K562 (cell line): ENCODE results near the gene ZDHHC17. TPM values are rescaled to one million over a fixed set of nuclear protein-coding genes. Genes with fewer than 3 reads are reported as not detected.

Source experiments
- BCL6 ChIP-seq: fragments of 250-450 bp; sonication (Bioruptor Pico); IDR thresholded peaks from 2 replicates; pipeline ENCODE4 v1.4.0; 2020
- CHD4 ChIP-seq: fragments of 200-600 bp; sonication (generic); IDR thresholded peaks from 3 replicates; pipeline ENCODE4 v1.6.1; 2012; ENCODE audit warnings: low read depth, mild to moderate bottlenecking, mixed read lengths, low read length, inconsistent platforms; ENCODE audit not compliant: insufficient read depth, insufficient replicate concordance, poor library complexity, severe bottlenecking
- ESRRA ChIP-seq: fragments of 450-650 bp; IDR thresholded peaks from 2 replicates; pipeline ENCODE4 v1.6.1; 2014; ENCODE audit warnings: low read depth, mild to moderate bottlenecking, moderate library complexity, borderline replicate concordance
- ETV1 ChIP-seq: fragments of 450-650 bp; conservative IDR thresholded peaks from 2 replicates; pipeline ENCODE4 v1.6.1; 2016; ENCODE audit warnings: missing genetic modification characterization, control low read depth, low read depth, missing compliant biosample characterization
- FIP1L1 ChIP-seq: fragments of 200-400 bp; formaldehyde crosslinking; IDR thresholded peaks from 2 replicates; pipeline ENCODE4 v1.6.1; 2018; ENCODE audit warnings: mild to moderate bottlenecking, low read depth, low read length; ENCODE audit not compliant: poor library complexity, severe bottlenecking
- FOXK2 ChIP-seq, 2 experiments: fragments of 450-650 bp; IDR thresholded peaks in 1 of 2; conservative IDR thresholded peaks in 1 of 2; 2 replicates each; pipeline ENCODE4 v1.6.1; 2016; ENCODE audit warnings: low read depth in 2 of 2, mild to moderate bottlenecking in 1 of 2
- GTF2E2 ChIP-seq: fragments of 200-800 bp; sonication (Bioruptor generic); IDR thresholded peaks from 2 replicates; pipeline ENCODE4 v1.6.1; 2016; ENCODE audit warnings: missing genetic modification characterization, missing compliant biosample characterization
- HCFC1 ChIP-seq: IDR thresholded peaks from 2 replicates; pipeline ENCODE4 v1.6.1; 2012; ENCODE audit warnings: low read depth, low read length, improper control_type of control experiment
- MEIS2 ChIP-seq: fragments of 450-650 bp; IDR thresholded peaks from 2 replicates; pipeline ENCODE4 v1.6.1; 2014; ENCODE audit warnings: mild to moderate bottlenecking; ENCODE audit not compliant: partially characterized antibody
- NR4A1 ChIP-seq, 2 experiments: fragments of 250-450 bp in 1 of 2; fragments of 450-650 bp in 1 of 2; sonication (Bioruptor Pico) in 1 of 2; IDR thresholded peaks; 2 replicates each; pipeline versions ENCODE4 v1.4.0 to v1.6.1; 2016 to 2020; ENCODE audit warnings: mild to moderate bottlenecking in 2 of 2, missing compliant biosample characterization in 1 of 2, missing genetic modification characterization in 1 of 2, moderate library complexity in 1 of 2
- PCBP1 ChIP-seq: fragments of 200-400 bp; formaldehyde crosslinking; IDR thresholded peaks from 2 replicates; pipeline ENCODE4 v1.6.1; 2018; ENCODE audit warnings: mild to moderate bottlenecking, low read depth, low read length; ENCODE audit not compliant: poor library complexity, severe bottlenecking
- RBM25 ChIP-seq: fragments of 200-400 bp; formaldehyde crosslinking; IDR thresholded peaks from 2 replicates; pipeline ENCODE4 v1.6.1; 2018; ENCODE audit warnings: low read length, low read depth, moderate library complexity; ENCODE audit not compliant: severe bottlenecking
- SETDB1 ChIP-seq: IDR thresholded peaks from one replicate; pipeline ENCODE4 v1.6.1; 2012; ENCODE audit warnings: low read length, control low read depth, inconsistent platforms
- TOE1 ChIP-seq, 2 experiments: fragments of 450-650 bp in 1 of 2; sonication (generic) in 1 of 2; formaldehyde crosslinking in 1 of 2; IDR thresholded peaks; 2 replicates each; pipeline versions ENCODE4 v1.7.1 to v1.8.0; 2016 to 2022; ENCODE audit warnings: borderline replicate concordance in 2 of 2, mild to moderate bottlenecking in 2 of 2, antibody characterized with exemption in 1 of 2, inconsistent platforms in 1 of 2, low read depth in 1 of 2, missing genetic modification reagents in 1 of 2, moderate library complexity in 1 of 2
- ZNF12 ChIP-seq: sonication (generic); formaldehyde crosslinking; IDR thresholded peaks from 2 replicates; pipeline ENCODE4 v1.4.0; 2020; ENCODE audit warnings: mild to moderate bottlenecking, missing genetic modification reagents
- ZNF764 ChIP-seq: fragments of 250-450 bp; sonication (Bioruptor Pico); IDR thresholded peaks from 2 replicates; pipeline ENCODE4 v1.4.0; 2020; ENCODE audit warnings: low read depth, mild to moderate bottlenecking, moderate library complexity
- polyA plus RNA-seq, 8 experiments: library from polyadenylated mRNA; depleted of rRNA in 4 of 8; stranded (reverse) in 5 of 8; unstranded in 3 of 8; fragments of >200 nt; fragmentation: Nextera tagmentation in 2 of 8; fragmentation: Illumina TruSeq in 1 of 8; extraction: Ambion mirVana in 2 of 8; extraction: Trizol in 1 of 8; gene quantifications; 2 replicates each; pipeline versions ENCODE4 v1.2.1 to v1.2.3, GENCODE V29; 2011 to 2014; ENCODE audit warnings: inconsistent platforms in 1 of 8, missing spikeins in 1 of 8
- total RNA-seq, 7 experiments: library from RNA; depleted of rRNA in 6 of 7; stranded (reverse); fragments of >200 nt in 6 of 7; fragmentation: Illumina TruSeq in 2 of 7; extraction: Trizol in 2 of 7; gene quantifications; 2 replicates each; pipeline versions ENCODE4 v1.2.1 to v1.2.3, GENCODE V29; 2011 to 2021; ENCODE audit warnings: low replicate concordance in 1 of 7
- TF ChIP-seq, protein P1 (sequence below): fragments of 200-800 bp; sonication (Bioruptor generic); IDR thresholded peaks from 2 replicates; pipeline ENCODE4 v1.6.1; 2016; ENCODE audit warnings: missing genetic modification characterization, missing compliant biosample characterization
- TF ChIP-seq, protein P2 (sequence below): fragments of 450-650 bp; IDR thresholded peaks from 2 replicates; pipeline ENCODE4 v1.6.1; 2016; ENCODE audit warnings: borderline replicate concordance

Gene ZDHHC17
- total and polyA plus RNA-seq, 9 of the 15 experiments (the other 6 are each of a cell fraction or from before 2014, with no cell fraction given): 6.7 to 66.0 (median 27.5) TPM

DNA sequence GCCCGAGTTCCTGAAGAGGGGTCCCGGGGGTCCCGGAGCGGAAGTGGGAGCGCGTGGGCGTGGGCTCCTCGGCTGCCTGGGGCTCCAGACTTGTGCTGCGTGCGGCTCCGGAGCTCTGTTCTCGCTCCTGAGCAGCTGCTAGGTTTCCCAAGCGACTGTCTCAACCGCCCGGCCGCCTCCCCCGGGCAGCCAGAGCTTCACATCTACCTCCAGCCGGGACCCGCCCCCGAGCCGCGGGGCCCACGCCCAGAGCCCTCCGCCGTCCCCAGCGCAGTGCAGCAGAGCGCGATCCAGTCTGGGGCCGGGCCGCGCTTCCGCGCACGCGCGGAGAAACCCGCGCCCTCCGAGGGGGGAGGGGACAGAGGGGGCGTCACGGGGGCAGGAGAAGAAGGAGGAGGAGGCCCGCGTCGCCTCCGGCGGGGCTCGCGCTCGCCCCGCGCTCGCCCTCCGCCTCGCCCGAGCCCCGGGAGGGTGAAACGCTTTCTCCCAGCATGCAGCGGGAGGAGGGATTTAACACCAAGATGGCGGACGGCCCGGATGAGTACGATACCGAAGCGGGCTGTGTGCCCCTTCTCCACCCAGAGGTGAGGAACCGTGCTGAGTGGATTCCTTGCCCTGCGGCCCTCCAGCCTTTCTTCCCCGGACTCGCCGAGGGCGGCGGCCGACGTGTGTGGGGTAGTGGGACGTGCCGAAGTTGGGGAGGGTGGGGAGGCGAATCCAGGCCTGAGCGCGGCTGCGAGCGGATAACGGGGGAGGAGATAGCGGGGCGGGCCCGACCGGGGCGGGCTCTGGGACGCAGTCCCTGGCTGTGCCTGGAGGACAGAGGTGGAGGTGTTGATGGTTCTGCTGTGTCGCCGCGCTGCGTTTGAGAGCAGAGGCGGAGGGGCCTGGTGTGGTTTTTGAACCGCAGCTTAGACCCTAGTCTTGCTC, at the start of gene ZDHHC17 (continued):
- TF ChIP-seq, protein P1, sequence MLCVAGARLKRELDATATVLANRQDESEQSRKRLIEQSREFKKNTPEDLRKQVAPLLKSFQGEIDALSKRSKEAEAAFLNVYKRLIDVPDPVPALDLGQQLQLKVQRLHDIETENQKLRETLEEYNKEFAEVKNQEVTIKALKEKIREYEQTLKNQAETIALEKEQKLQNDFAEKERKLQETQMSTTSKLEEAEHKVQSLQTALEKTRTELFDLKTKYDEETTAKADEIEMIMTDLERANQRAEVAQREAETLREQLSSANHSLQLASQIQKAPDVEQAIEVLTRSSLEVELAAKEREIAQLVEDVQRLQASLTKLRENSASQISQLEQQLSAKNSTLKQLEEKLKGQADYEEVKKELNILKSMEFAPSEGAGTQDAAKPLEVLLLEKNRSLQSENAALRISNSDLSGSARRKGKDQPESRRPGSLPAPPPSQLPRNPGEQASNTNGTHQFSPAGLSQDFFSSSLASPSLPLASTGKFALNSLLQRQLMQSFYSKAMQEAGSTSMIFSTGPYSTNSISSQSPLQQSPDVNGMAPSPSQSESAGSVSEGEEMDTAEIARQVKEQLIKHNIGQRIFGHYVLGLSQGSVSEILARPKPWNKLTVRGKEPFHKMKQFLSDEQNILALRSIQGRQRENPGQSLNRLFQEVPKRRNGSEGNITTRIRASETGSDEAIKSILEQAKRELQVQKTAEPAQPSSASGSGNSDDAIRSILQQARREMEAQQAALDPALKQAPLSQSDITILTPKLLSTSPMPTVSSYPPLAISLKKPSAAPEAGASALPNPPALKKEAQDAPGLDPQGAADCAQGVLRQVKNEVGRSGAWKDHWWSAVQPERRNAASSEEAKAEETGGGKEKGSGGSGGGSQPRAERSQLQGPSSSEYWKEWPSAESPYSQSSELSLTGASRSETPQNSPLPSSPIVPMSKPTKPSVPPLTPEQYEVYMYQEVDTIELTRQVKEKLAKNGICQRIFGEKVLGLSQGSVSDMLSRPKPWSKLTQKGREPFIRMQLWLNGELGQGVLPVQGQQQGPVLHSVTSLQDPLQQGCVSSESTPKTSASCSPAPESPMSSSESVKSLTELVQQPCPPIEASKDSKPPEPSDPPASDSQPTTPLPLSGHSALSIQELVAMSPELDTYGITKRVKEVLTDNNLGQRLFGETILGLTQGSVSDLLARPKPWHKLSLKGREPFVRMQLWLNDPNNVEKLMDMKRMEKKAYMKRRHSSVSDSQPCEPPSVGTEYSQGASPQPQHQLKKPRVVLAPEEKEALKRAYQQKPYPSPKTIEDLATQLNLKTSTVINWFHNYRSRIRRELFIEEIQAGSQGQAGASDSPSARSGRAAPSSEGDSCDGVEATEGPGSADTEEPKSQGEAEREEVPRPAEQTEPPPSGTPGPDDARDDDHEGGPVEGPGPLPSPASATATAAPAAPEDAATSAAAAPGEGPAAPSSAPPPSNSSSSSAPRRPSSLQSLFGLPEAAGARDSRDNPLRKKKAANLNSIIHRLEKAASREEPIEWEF (CRISPR knock-in tag): no peak
- peak; percentile 95 for TF ChIP-seq PCBP1
- peak; percentile 33 for TF ChIP-seq MEIS2
- no peak for TF ChIP-seq FIP1L1
- TF ChIP-seq GTF2E2 (tag): peak; percentile 96
- peak; percentile 9 for TF ChIP-seq RBM25
- TF ChIP-seq ZNF12 (CRISPR knock-in tag): no peak
- peak; percentile 39; the same call in 1 of the 2 replicates for TF ChIP-seq ETV1 (tag)
- peak in 1 of 2 experiments; percentile 20; a peak in 2 of 4 replicates for TF ChIP-seq FOXK2 (conservative IDR thresholded peaks at IDR 0.05 in 1 of 2, IDR thresholded peaks at IDR 0.05 in 1 of 2; ENCODE audit: low read depth in 2 of 2)
- no peak for TF ChIP-seq BCL6
- TF ChIP-seq ZNF764 (CRISPR knock-in tag): no peak
- TF ChIP-seq TOE1 (IDR thresholded peaks at IDR 0.05; ENCODE audit: borderline replicate concordance): peak; percentile 61
- no peak for TF ChIP-seq TOE1 (CRISPR knock-in tag; IDR thresholded peaks at IDR 0.05; ENCODE audit: borderline replicate concordance, low read depth)
- TF ChIP-seq, protein P2, sequence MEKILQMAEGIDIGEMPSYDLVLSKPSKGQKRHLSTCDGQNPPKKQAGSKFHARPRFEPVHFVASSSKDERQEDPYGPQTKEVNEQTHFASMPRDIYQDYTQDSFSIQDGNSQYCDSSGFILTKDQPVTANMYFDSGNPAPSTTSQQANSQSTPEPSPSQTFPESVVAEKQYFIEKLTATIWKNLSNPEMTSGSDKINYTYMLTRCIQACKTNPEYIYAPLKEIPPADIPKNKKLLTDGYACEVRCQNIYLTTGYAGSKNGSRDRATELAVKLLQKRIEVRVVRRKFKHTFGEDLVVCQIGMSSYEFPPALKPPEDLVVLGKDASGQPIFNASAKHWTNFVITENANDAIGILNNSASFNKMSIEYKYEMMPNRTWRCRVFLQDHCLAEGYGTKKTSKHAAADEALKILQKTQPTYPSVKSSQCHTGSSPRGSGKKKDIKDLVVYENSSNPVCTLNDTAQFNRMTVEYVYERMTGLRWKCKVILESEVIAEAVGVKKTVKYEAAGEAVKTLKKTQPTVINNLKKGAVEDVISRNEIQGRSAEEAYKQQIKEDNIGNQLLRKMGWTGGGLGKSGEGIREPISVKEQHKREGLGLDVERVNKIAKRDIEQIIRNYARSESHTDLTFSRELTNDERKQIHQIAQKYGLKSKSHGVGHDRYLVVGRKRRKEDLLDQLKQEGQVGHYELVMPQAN: peak; percentile 72
- no peak for TF ChIP-seq ESRRA
- TF ChIP-seq CHD4: no peak
- TF ChIP-seq HCFC1: peak; percentile 52
- TF ChIP-seq SETDB1: no peak
- TF ChIP-seq NR4A1 (CRISPR knock-in tag; IDR thresholded peaks at IDR 0.05): no peak
- no peak for TF ChIP-seq NR4A1 (tag; IDR thresholded peaks at IDR 0.05)
